ENCODE data around the gene CRTC3. TPM values are rescaled to one million over a fixed set of nuclear protein-coding genes. Genes with fewer than 3 reads are reported as not detected.
A peak's percentile ranks its signal among the peaks of the same experiment; 100 is the strongest.
"Not testable (repeated sequence)": the region's sequence is repeated elsewhere in the genome, so short reads cannot be mapped to it uniquely, and the experiment has no call there.

The CRTC3 gene
- total RNA-seq, result 74.4 TPM

GRCh38 chr15:90529371-90530249 lies at the start of gene CRTC3:
Gene CRTC3, plus strand, starts transcription at chr15:90529923. Its CDS starts 149 bp downstream, at chr15:90530072.
- intact Hi-C loops (cut with DNase I), result no loop called here
- ATAC-seq (peak; percentile 87), DNase-seq (ENCODE audit: low spot score) (peak; percentile 78)

- ATAC-seq, result peak; percentile 50
- intact Hi-C loops (cut with DNase I), result loop anchor here (5.0 kb wide), 1 partner anchor 154 kb away; no protein-coding TSS in a partner anchor
- no peak for DNase-seq (ENCODE audit: low spot score)
These were observed 48.7 kb upstream of the CRTC3 start for GRCh38 chr15:90481023-90481422.

- peak; percentile 83 for ATAC-seq
- DNase-seq (ENCODE audit: low spot score), result no peak
- intact Hi-C loops (cut with DNase I), result loop anchor here (5.0 kb wide), 1 partner anchor 155 kb away; no protein-coding TSS in a partner anchor
These were observed 47.4 kb upstream of the CRTC3 start for GRCh38 chr15:90482124-90483011.

GRCh38 chr15:90483012-90483307 lies 46.8 kb upstream of the CRTC3 start:
- DNase-seq (ENCODE audit: low spot score) (no peak), ATAC-seq (no peak)
- intact Hi-C loops (cut with DNase I), result loop anchor here (5.0 kb wide), 1 partner anchor 156 kb away; no protein-coding TSS in a partner anchor

- ATAC-seq, result no peak
- intact Hi-C loops (cut with DNase I), result loop anchor here (5.0 kb wide), 1 partner anchor 156 kb away; no protein-coding TSS in a partner anchor
These were observed 46.1 kb upstream of the CRTC3 start for GRCh38 chr15:90483637-90484036.

GRCh38 chr15:90487186-90487585 lies 42.5 kb upstream of the CRTC3 start:
- ATAC-seq (no peak), DNase-seq (ENCODE audit: low spot score) (no peak)
- intact Hi-C loops (cut with DNase I), result no loop called here

More at GRCh38 chr15:90483637-90484036, 46.1 kb upstream of the CRTC3 start:
- DNase-seq (ENCODE audit: low spot score), result no peak

- ATAC-seq, result no peak
- no peak for DNase-seq (ENCODE audit: low spot score)
- intact Hi-C loops (cut with DNase I), result no loop called here
These were observed 40.2 kb upstream of the CRTC3 start for GRCh38 chr15:90489514-90489913.

- intact Hi-C loops (cut with DNase I), result no loop called here
- DNase-seq (ENCODE audit: low spot score), result no peak
- no peak for ATAC-seq
These were observed 39.8 kb upstream of the CRTC3 start for GRCh38 chr15:90489944-90490343.

- intact Hi-C loops (cut with DNase I), result no loop called here
- DNase-seq (ENCODE audit: low spot score), result no peak
- no peak for ATAC-seq
These were observed 36.1 kb upstream of the CRTC3 start for GRCh38 chr15:90493647-90494046.

- ATAC-seq, result no peak
- intact Hi-C loops (cut with DNase I), result no loop called here
- DNase-seq (ENCODE audit: low spot score), result no peak
These were observed 34.7 kb upstream of the CRTC3 start for GRCh38 chr15:90495067-90495466.

GRCh38 chr15:90496791-90497190 lies 32.9 kb upstream of the CRTC3 start:
- no peak for ATAC-seq
- no peak for DNase-seq (ENCODE audit: low spot score)
- intact Hi-C loops (cut with DNase I), result no loop called here

- intact Hi-C loops (cut with DNase I), result no loop called here
- ATAC-seq, result no peak
- no peak for DNase-seq (ENCODE audit: low spot score)
These were observed 32.3 kb upstream of the CRTC3 start for GRCh38 chr15:90497376-90497775.

GRCh38 chr15:90497912-90498311 lies 31.8 kb upstream of the CRTC3 start:
- ATAC-seq, result no peak
- intact Hi-C loops (cut with DNase I), result no loop called here

GRCh38 chr15:90500171-90500570 lies 29.6 kb upstream of the CRTC3 start:
- intact Hi-C loops (cut with DNase I), result no loop called here
- ATAC-seq (no peak), DNase-seq (ENCODE audit: low spot score) (no peak)

More at GRCh38 chr15:90497912-90498311, 31.8 kb upstream of the CRTC3 start:
- no peak for DNase-seq (ENCODE audit: low spot score)

GRCh38 chr15:90501898-90502297 lies 27.8 kb upstream of the CRTC3 start:
- ATAC-seq (no peak), DNase-seq (ENCODE audit: low spot score) (no peak)
- intact Hi-C loops (cut with DNase I), result no loop called here

GRCh38 chr15:90510781-90511180 lies 18.9 kb upstream of the CRTC3 start:
- DNase-seq (ENCODE audit: low spot score); ATAC-seq; intact Hi-C loops (cut with DNase I): not testable (repeated sequence)

GRCh38 chr15:90511211-90511618 lies 18.5 kb upstream of the CRTC3 start:
- DNase-seq (ENCODE audit: low spot score); ATAC-seq; intact Hi-C loops (cut with DNase I): not testable (repeated sequence)

GRCh38 chr15:90512276-90512675 lies 17.4 kb upstream of the CRTC3 start:
- no peak for DNase-seq (ENCODE audit: low spot score)
- intact Hi-C loops (cut with DNase I), result no loop called here
- no peak for ATAC-seq

- intact Hi-C loops (cut with DNase I), result no loop called here
These were observed 16.7 kb upstream of the CRTC3 start for GRCh38 chr15:90512981-90513380.

GRCh38 chr15:90513448-90513847 lies 16.3 kb upstream of the CRTC3 start:
- ATAC-seq, result no peak
- intact Hi-C loops (cut with DNase I), result no loop called here
- no peak for DNase-seq (ENCODE audit: low spot score)

More at GRCh38 chr15:90512981-90513380, 16.7 kb upstream of the CRTC3 start:
- ATAC-seq (peak; percentile 39), DNase-seq (ENCODE audit: low spot score) (no peak)
